Measurements from ENCODE around the gene CXXC1.

GRCh38 chr18:50266248-50266704, 21.2 kb downstream of the CXXC1 start, which contains the start of gene CFAP53:
- TF ChIP-seq CTCF (conservative IDR thresholded peaks at IDR 0.05) (no peak), EZH2 (IDR thresholded peaks at IDR 0.05; ENCODE audit: low read depth) (no peak)

All from PC-9 (cell line).